H1 (cell line): ENCODE data around the gene LGALS8. TPM values are rescaled to one million over a fixed set of nuclear protein-coding genes. Genes with fewer than 3 reads are reported as not detected.

Source experiments
- CTCF ChIA-PET: fragments of 300-600 bp; sonication (Branson Sonifier 250); formaldehyde crosslinking; loops from one replicate; lab custom pipeline; 2021; ENCODE audit not compliant: partially characterized antibody; lab: Charles Lee
- POLR2A ChIA-PET: fragments of 300-600 bp; sonication (Branson Sonifier 250); formaldehyde crosslinking; loops from one replicate; lab custom pipeline; 2021; ENCODE audit warnings: inconsistent platforms; ENCODE audit not compliant: partially characterized antibody; lab: Charles Lee
- DNase-seq, 2 experiments: peaks; one replicate each; pipeline versions ENCODE4 v3.0.0 to v3.0.0-alpha.2; 2010 to 2022; ENCODE audit warnings: low spot score in 2 of 2, low read depth in 1 of 2, mixed read lengths in 1 of 2
- FAIRE-seq: peaks from 2 replicates; lab custom pipeline; 2011; peaks lifted over from hg19 to GRCh38; lab: Jason Lieb, UNC
- H2AFZ ChIP-seq: 2 replicates; pipeline ENCODE4 v1.8.1; 2012; ENCODE audit warnings: low read length, inconsistent platforms
- H2AK5ac ChIP-seq: 2 replicates; pipeline ENCODE4 v1.6.1; 2013; ENCODE audit warnings: low read depth, low read length
- H2BK120ac ChIP-seq: replicated peaks from 2 replicates; pipeline ENCODE3; 2013; ENCODE audit warnings: low read depth, low read length, inconsistent platforms
- H2BK12ac ChIP-seq: 2 replicates; pipeline ENCODE4 v1.6.1; 2013; ENCODE audit warnings: low read depth, low read length
- H2BK15ac ChIP-seq: 2 replicates; pipeline ENCODE4 v1.6.1; 2013; ENCODE audit warnings: low read length
- H2BK20ac ChIP-seq: 2 replicates; pipeline ENCODE4 v1.6.1; 2013; ENCODE audit warnings: low read length
- H2BK5ac ChIP-seq: 2 replicates; pipeline ENCODE4 v1.6.1; 2013; ENCODE audit warnings: low read depth, low read length
- H3K14ac ChIP-seq: 2 replicates; pipeline ENCODE4 v1.6.1; 2013; ENCODE audit warnings: inconsistent platforms; ENCODE audit not compliant: insufficient read length
- H3K18ac ChIP-seq: 2 replicates; pipeline ENCODE4 v1.6.1; 2013; ENCODE audit warnings: low read length; ENCODE audit errors: extremely low read depth
- H3K23ac ChIP-seq: 2 replicates; pipeline ENCODE4 v1.6.1; 2013; ENCODE audit warnings: inconsistent platforms; ENCODE audit not compliant: insufficient read length
- H3K23me2 ChIP-seq: 2 replicates; pipeline ENCODE4 v1.6.1; 2013; ENCODE audit warnings: low read depth, low read length
- H3K27ac ChIP-seq: 2 replicates; pipeline ENCODE4 v1.6.1; 2011; ENCODE audit warnings: low read depth, low read length, inconsistent platforms
- H3K27me3 ChIP-seq, 4 experiments: replicated peaks in 1 of 4; 1 replicate in 1 of 4; 2 replicates in 3 of 4; pipeline versions ENCODE4 v1.6.1 to v1.8.1; 2011 to 2013; ENCODE audit warnings: low read length in 3 of 4, mild to moderate bottlenecking in 3 of 4, inconsistent platforms in 2 of 4, mixed read lengths in 2 of 4, moderate library complexity in 1 of 4; ENCODE audit not compliant: control insufficient read depth in 3 of 4, insufficient read depth in 3 of 4; ENCODE audit errors: extremely low read depth in 1 of 4
- H3K36me3 ChIP-seq, 4 experiments: 2 replicates each; pipeline versions ENCODE4 v1.6.1 to v1.8.1; 2011 to 2013; ENCODE audit warnings: mild to moderate bottlenecking in 4 of 4, low read length in 3 of 4, moderate library complexity in 2 of 4, control low read depth in 1 of 4, inconsistent platforms in 1 of 4; ENCODE audit not compliant: insufficient read depth in 4 of 4, control insufficient read depth in 2 of 4
- H3K4ac ChIP-seq: replicated peaks from 2 replicates; pipeline ENCODE3; 2013; ENCODE audit warnings: low read length, low read depth, mixed read lengths, inconsistent platforms; ENCODE audit not compliant: insufficient read length
- H3K4me1 ChIP-seq, 4 experiments: replicated peaks in 1 of 4; 1 replicate in 1 of 4; 2 replicates in 3 of 4; pipeline versions ENCODE4 v1.6.1 to v1.8.1; 2011 to 2013; ENCODE audit warnings: low read length in 3 of 4, inconsistent platforms in 2 of 4, mixed read lengths in 1 of 4; ENCODE audit not compliant: insufficient read depth in 4 of 4, control insufficient read depth in 3 of 4
- H3K4me2 ChIP-seq, 2 experiments: 2 replicates each; pipeline versions ENCODE4 v1.6.1 to v1.8.1; 2011 to 2013; ENCODE audit warnings: low read depth in 2 of 2, low read length in 2 of 2, control low read depth in 1 of 2, inconsistent platforms in 1 of 2, mild to moderate bottlenecking in 1 of 2; ENCODE audit not compliant: insufficient read depth in 1 of 2
- H3K4me3 ChIP-seq, 4 experiments: fragments of 200-600, 300-600 bp in 1 of 4; sonication (generic), shearing (Covaris generic), sonication (Bioruptor Twin) in 1 of 4; 2 replicates each; pipeline versions ENCODE4 v1.5.1 to v1.8.1; 2011 to 2016; ENCODE audit warnings: low read length in 4 of 4, low read depth in 3 of 4, control low read depth in 2 of 4, inconsistent platforms in 2 of 4, mild to moderate bottlenecking in 2 of 4, mixed read lengths in 1 of 4, moderate library complexity in 1 of 4; ENCODE audit not compliant: insufficient read depth in 2 of 4; ENCODE audit errors: extremely low read depth in 1 of 4
- H3K56ac ChIP-seq: replicated peaks from 2 replicates; pipeline ENCODE3; 2013; ENCODE audit warnings: low read depth, mild to moderate bottlenecking, mixed read lengths, low read length, inconsistent platforms; ENCODE audit not compliant: insufficient read length
- H3K79me1 ChIP-seq: 2 replicates; pipeline ENCODE4 v1.6.1; 2013; ENCODE audit warnings: low read depth, low read length, control low read depth
- H3K79me2 ChIP-seq, 2 experiments: 2 replicates each; pipeline versions ENCODE4 v1.6.1 to v1.8.1; 2012 to 2013; ENCODE audit warnings: low read length in 2 of 2, mild to moderate bottlenecking in 2 of 2, inconsistent platforms in 1 of 2; ENCODE audit not compliant: insufficient read depth in 2 of 2, control insufficient read depth in 1 of 2
- H3K9ac ChIP-seq, 4 experiments: replicated peaks in 1 of 4; 1 replicate in 1 of 4; 2 replicates in 3 of 4; pipeline versions ENCODE4 v1.6.1 to v1.8.1; 2011 to 2013; ENCODE audit warnings: low read depth in 3 of 4, low read length in 3 of 4, control low read depth in 2 of 4, mild to moderate bottlenecking in 2 of 4, moderate library complexity in 2 of 4, inconsistent platforms in 1 of 4; ENCODE audit errors: extremely low read depth in 1 of 4
- H3K9me3 ChIP-seq, 2 experiments: 2 replicates each; pipeline versions ENCODE4 v1.6.1 to v1.8.1; 2012 to 2013; ENCODE audit warnings: mild to moderate bottlenecking in 2 of 2, moderate library complexity in 2 of 2, control low read depth in 1 of 2, inconsistent platforms in 1 of 2, low read depth in 1 of 2, low read length in 1 of 2, mixed read lengths in 1 of 2; ENCODE audit not compliant: insufficient read depth in 2 of 2
- H4K20me1 ChIP-seq, 2 experiments: replicated peaks in 1 of 2; 2 replicates each; pipeline versions ENCODE3 to v1.8.1; 2011 to 2013; ENCODE audit warnings: inconsistent platforms in 2 of 2, low read length in 2 of 2, mild to moderate bottlenecking in 1 of 2; ENCODE audit not compliant: insufficient read depth in 2 of 2, control insufficient read depth in 1 of 2
- H4K5ac ChIP-seq: 2 replicates; pipeline ENCODE4 v1.6.1; 2013; ENCODE audit warnings: low read length, low read depth, mixed read lengths, inconsistent platforms; ENCODE audit not compliant: insufficient read length
- H4K8ac ChIP-seq: 2 replicates; pipeline ENCODE4 v1.8.0; 2013; ENCODE audit warnings: mild to moderate bottlenecking, moderate library complexity, low read length, inconsistent platforms; ENCODE audit not compliant: insufficient read depth; ENCODE audit errors: extremely low read depth
- H4K91ac ChIP-seq: replicated peaks from 2 replicates; pipeline ENCODE3; 2013; ENCODE audit warnings: low read length, mixed read lengths, inconsistent platforms; ENCODE audit not compliant: insufficient read length
- BRCA1 ChIP-seq: IDR thresholded peaks from 2 replicates; pipeline ENCODE4 v1.6.1; 2012; ENCODE audit warnings: low read depth, low read length, improper control_type of control experiment
- EZH2 ChIP-seq: fragments of 200-600 bp; sonication (generic); IDR thresholded peaks from 2 replicates; pipeline ENCODE4 v1.7.1; 2012; ENCODE audit warnings: low read depth, mild to moderate bottlenecking, moderate library complexity, low read length, inconsistent platforms; ENCODE audit not compliant: severe bottlenecking
- GABPA ChIP-seq: IDR thresholded peaks from 2 replicates; pipeline ENCODE4 v1.6.1; 2011; ENCODE audit warnings: mild to moderate bottlenecking, low read length, moderate library complexity, borderline replicate concordance; ENCODE audit not compliant: insufficient read depth
- HDAC2 ChIP-seq, 2 experiments: fragments of 300-600 bp in 1 of 2; sonication (generic) in 1 of 2; IDR thresholded peaks; 2 replicates each; pipeline ENCODE4 v1.6.1; 2011 to 2012; ENCODE audit warnings: low read depth in 2 of 2, low read length in 2 of 2, mild to moderate bottlenecking in 2 of 2, moderate library complexity in 2 of 2, borderline replicate concordance in 1 of 2, inconsistent platforms in 1 of 2
- HDAC6 ChIP-seq: IDR thresholded peaks from one replicate; pipeline ENCODE4 v1.7.1; 2012; ENCODE audit warnings: low read depth, mild to moderate bottlenecking, inconsistent platforms, low read length, moderate library complexity
- JUND ChIP-seq: IDR thresholded peaks from 2 replicates; pipeline ENCODE4 v1.6.1; 2011; ENCODE audit warnings: mild to moderate bottlenecking, improper control_type of control experiment, low read length
- MAFK ChIP-seq: IDR thresholded peaks from 2 replicates; pipeline ENCODE4 v1.6.1; 2012; ENCODE audit warnings: low read depth, mild to moderate bottlenecking, improper control_type of control experiment, low read length
- NRF1 ChIP-seq: IDR thresholded peaks from 2 replicates; pipeline ENCODE4 v1.6.1; 2011; ENCODE audit warnings: mild to moderate bottlenecking, low read depth, low read length, improper control_type of control experiment
- POLR2AphosphoS5 ChIP-seq: IDR thresholded peaks from 2 replicates; pipeline ENCODE4 v1.6.1; 2011; ENCODE audit warnings: low read depth, low read length
- RBBP5 ChIP-seq: IDR thresholded peaks from 2 replicates; pipeline ENCODE4 v1.7.1; 2012; ENCODE audit warnings: low read depth, mild to moderate bottlenecking, inconsistent platforms, low read length, moderate library complexity, borderline replicate concordance
- SIX5 ChIP-seq: IDR thresholded peaks from 2 replicates; pipeline ENCODE4 v1.6.1; 2011; ENCODE audit warnings: mild to moderate bottlenecking, low read depth, low read length
- TCF12 ChIP-seq: IDR thresholded peaks from 2 replicates; pipeline ENCODE4 v1.6.1; 2011; ENCODE audit warnings: low read depth, mild to moderate bottlenecking, low read length
- WGBS, 2 experiments: shearing (Covaris generic) in 1 of 2; methylation state at CpG; one replicate each; pipeline versions ENCODE4 v1.1.6 to v1.1.7; 2013 to 2015; ENCODE audit warnings: low lambda C conversion rate in 2 of 2, mixed read lengths in 2 of 2, inconsistent platforms in 1 of 2, low coverage in 1 of 2, missing lambda C conversion rate in 1 of 2; ENCODE audit not compliant: insufficient replicate concordance in 2 of 2, insufficient coverage in 1 of 2, insufficient read length in 1 of 2; ENCODE audit errors: extremely low coverage in 1 of 2, missing lambda C conversion rate in 1 of 2; 5-methylcytosine and 5-hydroxymethylcytosine counted together
- polyA plus RNA-seq, 7 experiments: library from polyadenylated mRNA; depleted of rRNA in 3 of 7; stranded (reverse) in 5 of 7; unstranded in 2 of 7; fragments of >200 nt in 5 of 7; fragments of 200-250 nt in 2 of 7; gene quantifications; 1 replicate in 5 of 7; 2 replicates in 1 of 7; 4 replicates in 1 of 7; pipeline versions ENCODE4 v1.2.1 to v1.2.3, GENCODE V29; 2011 to 2013; ENCODE audit warnings: missing spikeins in 2 of 7, mixed read lengths in 2 of 7
- total RNA-seq: library from RNA; stranded (reverse); fragmentation: NEBNext Ultra II Directional; extraction: Animal tissue kit (Norgen Biotek cat#: 25700); gene quantifications from 2 replicates; pipeline ENCODE4 v1.2.1, GENCODE V29; 2021

LGALS8 gene
- total and polyA plus RNA-seq, 2 of the 8 experiments (the other 6 are each of a cell fraction or from before 2014, with no cell fraction given): 7.2 to 11.6 TPM

- H2BK12ac ChIP-seq: no peak overlapping the region
- no peak overlapping the region for H3K23ac ChIP-seq
- no peaks in the 10 kb centered on the region for H3K27me3 ChIP-seq
- H2AK5ac ChIP-seq: no peak overlapping the region
- no peak overlapping the region for H4K5ac ChIP-seq
- WGBS, 2 experiments: 87% methylated on average over 13 of the region's 13 CpGs; no CpG with 5 or more reads in 1 of the 2 experiments
- DNase-seq (no peak), FAIRE-seq (no peak)
- no peak overlapping the region for H2BK20ac ChIP-seq
- no peak overlapping the region for H2BK15ac ChIP-seq
- POLR2A ChIA-PET: interaction anchor here (1.3 to 2.4 kb wide), 5 partner anchors 16 to 38 kb away, joined by 3 to 6 read pairs (median 4); no protein-coding TSS in a partner anchor
- H3K18ac ChIP-seq: no peak overlapping the region
- no peak overlapping the region for H3K4ac ChIP-seq
- no peaks in the 10 kb centered on the region for H3K79me1 ChIP-seq
- H2BK120ac ChIP-seq: no peak overlapping the region
- H3K79me2 ChIP-seq: no peaks in the 10 kb centered on the region
- no peak overlapping the region for H3K4me2 ChIP-seq
- H3K9ac ChIP-seq: no peak overlapping the region
- H3K23me2 ChIP-seq: no peaks in the 10 kb centered on the region
- no peak overlapping the region for H3K56ac ChIP-seq
- H3K36me3 ChIP-seq: peaks cover 40 to 95% (median 85%) of the 10 kb centered on the region in 4 experiments
- no peak overlapping the region for H3K14ac ChIP-seq
- H2AFZ ChIP-seq: no peak overlapping the region
- CTCF ChIA-PET: interaction anchor here (1.0 to 5.0 kb wide), 6 partner anchors 8 to 415 kb away, joined by 3 to 34 read pairs (median 4); no protein-coding TSS in a partner anchor
- H3K9me3 ChIP-seq: no peaks in the 10 kb centered on the region
- no peak overlapping the region for H3K4me3 ChIP-seq
- no peaks in the 10 kb centered on the region for H3K4me1 ChIP-seq
- H4K91ac ChIP-seq: no peak overlapping the region
- no peak overlapping the region for H4K8ac ChIP-seq
- peaks cover 2% of the 10 kb centered on the region in 2 experiments for H4K20me1 ChIP-seq
- H3K27ac ChIP-seq: no peak overlapping the region
- no peak overlapping the region for H2BK5ac ChIP-seq
- TF ChIP-seq EZH2: no peak
- TF ChIP-seq BRCA1: no peak
- no peak for TF ChIP-seq SIX5
- no peak for TF ChIP-seq JUND
- TF ChIP-seq POLR2AphosphoS5: no peak
- no peak for TF ChIP-seq NRF1
- TF ChIP-seq HDAC6: no peak
- no peak for TF ChIP-seq MAFK
- no peak for TF ChIP-seq TCF12
- TF ChIP-seq GABPA: no peak
- no peak for TF ChIP-seq HDAC2 (IDR thresholded peaks at IDR 0.05; ENCODE audit: borderline replicate concordance in 1 of 2, low read depth in 2 of 2, low read length in 2 of 2)
- TF ChIP-seq RBBP5: no peak
Observed at GRCh38 chr1:236550961-236551851, 27.4 kb downstream of the LGALS8 start.
